ENCODE measurements around the gene WWOX. TPM values are rescaled to one million over a fixed set of nuclear protein-coding genes. Genes with fewer than 3 reads are reported as not detected.

WWOX gene
- total and polyA plus RNA-seq, 2 of the 8 experiments (the other 6 are each of a cell fraction or from before 2014, with no cell fraction given): 5.4 to 16.7 TPM

DNA sequence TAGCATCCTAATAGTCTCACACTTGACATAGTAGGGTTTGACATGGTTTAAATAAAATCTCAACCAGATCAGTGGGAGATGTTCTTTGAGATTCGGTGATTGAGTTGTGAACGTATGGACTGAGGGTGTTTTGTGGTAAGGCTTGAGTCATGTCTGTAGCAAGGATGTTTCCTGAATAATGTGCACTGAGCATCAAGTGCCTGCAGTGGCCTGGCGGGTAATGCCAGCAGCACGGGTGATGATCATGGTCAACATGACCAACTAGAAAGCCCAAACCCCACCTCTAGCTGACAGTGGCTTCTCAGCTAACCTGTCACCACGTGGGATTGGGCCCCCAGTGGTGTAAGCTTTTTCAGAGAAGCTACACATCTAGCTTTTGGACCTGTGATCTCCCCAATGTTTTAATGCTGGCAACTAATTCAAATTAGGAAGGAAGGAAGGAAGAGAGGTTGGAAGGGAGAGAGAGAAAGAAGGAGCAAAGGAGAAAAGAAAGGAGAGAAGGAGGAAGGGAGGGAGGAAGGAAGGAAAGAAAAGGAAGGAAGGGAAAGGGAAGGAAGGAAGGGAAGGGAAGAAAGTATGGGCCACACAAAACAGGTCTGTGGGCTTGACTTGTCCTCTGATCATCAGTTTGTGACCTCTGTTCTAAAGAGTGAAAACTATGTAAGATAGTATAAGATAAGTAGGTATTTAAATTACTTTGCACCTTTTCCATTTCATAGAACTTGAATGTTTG, 55.4 kb downstream of the WWOX start:
- no peak overlapping the region for H3K4me3 ChIP-seq (ENCODE audit: extremely low read depth in 1 of 4, insufficient read depth in 2 of 4, low read depth in 3 of 4, low read length in 4 of 4)

More for the DNA sequence above, 55.4 kb downstream of the WWOX start:
- Histone ChIP-seq H3K79me2 (ENCODE audit: control insufficient read depth in 1 of 2, insufficient read depth in 2 of 2, low read length in 2 of 2) (no peaks in the 10 kb centered on the region), H3K9me3 (ENCODE audit: insufficient read depth in 2 of 2, low read depth in 1 of 2, low read length in 1 of 2) (no peaks in the 10 kb centered on the region; a peak in 1 of 4 replicates), H2BK120ac (replicated peaks; ENCODE audit: low read depth, low read length) (no peak overlapping the region), H3K79me1 (ENCODE audit: low read depth, low read length) (no peaks in the 10 kb centered on the region), H4K20me1 (replicated peaks in 1 of 2; ENCODE audit: control insufficient read depth in 1 of 2, insufficient read depth in 2 of 2, low read length in 2 of 2) (no peaks in the 10 kb centered on the region), H3K9ac (replicated peaks in 1 of 4; ENCODE audit: extremely low read depth in 1 of 4, low read depth in 3 of 4, low read length in 3 of 4) (no peak overlapping the region), H2BK20ac (ENCODE audit: low read length) (no peak overlapping the region), H3K36me3 (ENCODE audit: control insufficient read depth in 2 of 4, insufficient read depth in 4 of 4, low read length in 3 of 4) (no peaks in the 10 kb centered on the region), H3K4ac (replicated peaks; ENCODE audit: insufficient read length, low read depth, low read length) (no peak overlapping the region), H2BK5ac (ENCODE audit: low read depth, low read length) (no peak overlapping the region), H3K4me2 (ENCODE audit: insufficient read depth in 1 of 2, low read depth in 2 of 2, low read length in 2 of 2) (no peak overlapping the region), H3K4me1 (replicated peaks in 1 of 4; ENCODE audit: control insufficient read depth in 3 of 4, insufficient read depth in 4 of 4, low read length in 3 of 4) (no peaks in the 10 kb centered on the region), H2AFZ (ENCODE audit: low read length) (no peak overlapping the region), H2BK12ac (ENCODE audit: low read depth, low read length) (no peak overlapping the region), H3K18ac (ENCODE audit: extremely low read depth, low read length) (no peak overlapping the region), H3K23ac (ENCODE audit: insufficient read length) (no peak overlapping the region), H3K56ac (replicated peaks; ENCODE audit: insufficient read length, low read depth, low read length) (no peak overlapping the region), H2AK5ac (ENCODE audit: low read depth, low read length) (no peak overlapping the region), H2BK15ac (ENCODE audit: low read length) (no peak overlapping the region), H3K23me2 (ENCODE audit: low read depth, low read length) (no peaks in the 10 kb centered on the region), H3K14ac (ENCODE audit: insufficient read length) (no peak overlapping the region), H3K27me3 (replicated peaks in 1 of 4; ENCODE audit: control insufficient read depth in 3 of 4, extremely low read depth in 1 of 4, insufficient read depth in 3 of 4, low read length in 3 of 4) (no peaks in the 10 kb centered on the region), H3K27ac (ENCODE audit: low read depth, low read length) (no peak overlapping the region), H4K8ac (ENCODE audit: extremely low read depth, insufficient read depth, low read length) (no peak overlapping the region), H4K5ac (ENCODE audit: insufficient read length, low read depth, low read length) (no peak overlapping the region), H4K91ac (replicated peaks; ENCODE audit: insufficient read length, low read length) (no peak overlapping the region)
- POLR2A ChIA-PET (ENCODE audit: partially characterized antibody): interaction anchor here (0.7 kb wide), 1 partner anchor 153 kb away, joined by 4 read pairs; no protein-coding TSS in a partner anchor
- no peak for TF ChIP-seq RFX5 (IDR thresholded peaks at IDR 0.05; ENCODE audit: borderline replicate concordance, low read depth, low read length)
- no peak for TF ChIP-seq BACH1 (IDR thresholded peaks at IDR 0.05; ENCODE audit: low read length)
- no peak for TF ChIP-seq SIX5 (IDR thresholded peaks at IDR 0.05; ENCODE audit: low read depth, low read length)
- no peak for TF ChIP-seq BRCA1 (IDR thresholded peaks at IDR 0.05; ENCODE audit: low read depth, low read length)
- TF ChIP-seq, protein P1, sequence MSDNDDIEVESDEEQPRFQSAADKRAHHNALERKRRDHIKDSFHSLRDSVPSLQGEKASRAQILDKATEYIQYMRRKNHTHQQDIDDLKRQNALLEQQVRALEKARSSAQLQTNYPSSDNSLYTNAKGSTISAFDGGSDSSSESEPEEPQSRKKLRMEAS (IDR thresholded peaks at IDR 0.05): no peak
- no peak for TF ChIP-seq EZH2 (IDR thresholded peaks at IDR 0.05; ENCODE audit: low read depth, low read length, severe bottlenecking)
- no peak for TF ChIP-seq BCL11A (IDR thresholded peaks at IDR 0.05; ENCODE audit: low read depth in 2 of 2, low read length in 2 of 2)
- TF ChIP-seq TBP (IDR thresholded peaks at IDR 0.05; ENCODE audit: low read depth, low read length): no peak
- no peak for TF ChIP-seq TCF12 (IDR thresholded peaks at IDR 0.05; ENCODE audit: low read depth, low read length)
- TF ChIP-seq SP1 (IDR thresholded peaks at IDR 0.05; ENCODE audit: low read depth, low read length): no peak
- no peak for TF ChIP-seq ASH2L (IDR thresholded peaks at IDR 0.05; ENCODE audit: low read length)
- FAIRE-seq (no peak), DNase-seq (ENCODE audit: low read depth in 1 of 2, low spot score in 2 of 2) (no peak)
- CTCF ChIA-PET (ENCODE audit: partially characterized antibody): interaction anchor here (0.6 to 2.2 kb wide), 7 partner anchors 10 to 1564 kb away, joined by 3 to 6 read pairs (median 3); no protein-coding TSS in a partner anchor
- 64% methylated on average over 5 of the region's 5 CpGs; no CpG with 5 or more reads in 1 of the 2 experiments for WGBS, 2 experiments (ENCODE audit: extremely low coverage in 1 of 2, insufficient coverage in 1 of 2, insufficient read length in 1 of 2, insufficient replicate concordance in 2 of 2, low coverage in 1 of 2, low lambda C conversion rate in 2 of 2, missing lambda C conversion rate in 1 of 2)

Measured in H1 (cell line).